Heart right ventricle (tissue), 16 donors: ENCODE results near the gene SKIDA1. TPM values are rescaled to one million over a fixed set of nuclear protein-coding genes. Genes with fewer than 3 reads are reported as not detected.

ENCODE experiments used
- ATAC-seq, 8 donors: fragments of 200-7000 bp; cut with Tn5 transposase; one replicate each; pipeline ENCODE4 v1.9.1; 2020; ENCODE audit warnings: mild to moderate bottlenecking in 8 of 8, moderate library complexity in 8 of 8, moderate number of reproducible peaks in 1 of 8
- DNase-seq, 2 donors: peaks; one replicate each; pipeline ENCODE4 v3.0.0-alpha.2; 2020
- H3K27ac ChIP-seq, 10 donors: fragments of 200-600 bp; sonication (generic) in 2 of 10; one replicate each; pipeline versions ENCODE4 v1.5.0 to v1.8.0; 2020 to 2022; ENCODE audit warnings: mild to moderate bottlenecking in 3 of 10
- H3K27me3 ChIP-seq, 7 donors: fragments of 200-600 bp; one replicate each; pipeline ENCODE4 v1.8.0; 2021 to 2022; ENCODE audit warnings: mild to moderate bottlenecking in 2 of 7
- H3K36me3 ChIP-seq, 9 donors: fragments of 200-600 bp; sonication (generic) in 1 of 9; one replicate each; pipeline versions ENCODE4 v1.5.0 to v1.8.0; 2020 to 2022; ENCODE audit warnings: mild to moderate bottlenecking in 2 of 9
- H3K4me1 ChIP-seq, 9 donors: fragments of 200-600 bp; sonication (generic) in 1 of 9; one replicate each; pipeline versions ENCODE4 v1.5.0 to v1.8.0; 2020 to 2022; ENCODE audit warnings: mild to moderate bottlenecking in 4 of 9
- H3K4me3 ChIP-seq, 10 donors: fragments of 200-600 bp; sonication (generic) in 2 of 10; one replicate each; pipeline versions ENCODE4 v1.5.0 to v1.8.0; 2020 to 2022; ENCODE audit warnings: mild to moderate bottlenecking in 7 of 10, moderate library complexity in 2 of 10
- H3K9me3 ChIP-seq, 11 donors: fragments of 200-600 bp in 10 of 11; sonication (generic) in 2 of 11; one replicate each; pipeline versions ENCODE4 v1.5.0 to v1.8.0; 2013 to 2022; ENCODE audit warnings: mild to moderate bottlenecking in 2 of 11, control low read depth in 1 of 11, moderate library complexity in 1 of 11
- CTCF ChIP-seq, 9 donors: fragments of 200-600 bp; sonication (generic) in 2 of 9; IDR thresholded peaks; one replicate each; pipeline versions ENCODE4 v1.5.0 to v1.8.0; 2021 to 2022; ENCODE audit warnings: antibody characterized with exemption in 9 of 9, mild to moderate bottlenecking in 5 of 9, moderate library complexity in 1 of 9
- WGBS, 2 donors: extraction: QIAGEN DNeasy Blood & Tissue Kit; methylation state at CpG; one replicate each; pipeline ENCODE4 v1.1.7; 2013; ENCODE audit warnings: inconsistent platforms in 1 of 2; 5-methylcytosine and 5-hydroxymethylcytosine counted together
- intact Hi-C, 10 donors: fragments of 100-400 bp; cut with DNase I; formaldehyde crosslinking; loops; one replicate each; pipeline versions ENCODE4 v1.11.1 to v1.14.2; 2022
- polyA plus RNA-seq, 2 donors: library from polyadenylated mRNA; stranded (reverse); fragments of 200-250 nt; gene quantifications; one replicate each; pipeline ENCODE4 v1.2.3, GENCODE V29; 2013
- total RNA-seq, 10 donors: library from RNA; stranded (reverse); fragmentation: NEBNext Ultra II Directional in 3 of 10; extraction: Animal tissue kit (Norgen Biotek cat#: 25700) in 3 of 10; gene quantifications; one replicate each; pipeline versions ENCODE4 v1.2.1 to v1.2.4, GENCODE V29; 2021 to 2023
- donor health status: Arrhythmogenic right ventricular cardiomyopathy.
- donor health status: ischemic (EF 13 %, LVEDD 7.1; RV severe dilation, severe dysfunction).
- donor health status: healthy with polysubstance abuse.
- donor health status: DM: no; HTN: yes; CAD: no.
- donor health status: DM: no; HTN: no; CAD: no.
- donor health status: ischemic (EF 25% LVEDD 6.9; RV normal size, moderate dysfunction).
- donor health status: ischemic (EF 25% LVEDD 5.7; RV mildly dilated, moderate dysfunction).
- donor health status: healthy.
- donor health status: DM: yes; HTN: yes; CAD: no.
- donor health status: Ischemic cardiomyopathy.
- donor health status: ischemic (EF 35%, LVEDD 5.7; RV mildly dilated, moderate dysfunction).
- donor health status: nonischemic (EF 11% LVEDD 7.7; RV severe dilation, severe dysfunction).
- donor health status: DM: yes; HTN: yes; CAD: no.
- donor health status: PGD.
- donor health status: ischemic (EF 29% LVEDD 5.4; RV normal size, mild dysfunction).
- donor health status: nonischemic (EF 23%, LVEDD 6.1; RV moderate dilation, normal function).

SKIDA1 gene
- total and polyA plus RNA-seq, 12 donors: 0.23 to 6.4 (median 2.6) TPM

- H3K36me3 ChIP-seq: no peaks in the 10 kb centered on the region
- intact Hi-C loops: no loop called here
- TF ChIP-seq CTCF (IDR thresholded peaks at IDR 0.05): no peak
- H3K4me3 ChIP-seq: no peak overlapping the region
- H3K4me1 ChIP-seq: no peaks in the 10 kb centered on the region
- H3K27me3 ChIP-seq: no peaks in the 10 kb centered on the region
- 73 to 76% methylated on average over 5 of the region's 5 CpGs for WGBS, 2 donors
- no peaks in the 10 kb centered on the region for H3K9me3 ChIP-seq
- no peak overlapping the region for H3K27ac ChIP-seq
- ATAC-seq (no peak), DNase-seq (no peak)
These were observed 50.1 kb downstream of the SKIDA1 start for GRCh38 chr10:21475393-21475792.

GRCh38 chr10:21473541-21473940, 51.9 kb downstream of the SKIDA1 start:
- TF ChIP-seq CTCF (IDR thresholded peaks at IDR 0.05): no peak
- H3K27me3 ChIP-seq: no peaks in the 10 kb centered on the region
- ATAC-seq: no peak
- no peak for DNase-seq
- no peaks in the 10 kb centered on the region for H3K36me3 ChIP-seq
- H3K4me1 ChIP-seq: no peaks in the 10 kb centered on the region
- no peak overlapping the region for H3K27ac ChIP-seq
- H3K9me3 ChIP-seq: no peaks in the 10 kb centered on the region
- WGBS, 2 donors: 80 to 85% methylated on average over 10 of the region's 10 CpGs
- H3K4me3 ChIP-seq: no peak overlapping the region
- intact Hi-C loops: no loop called here

- Histone ChIP-seq H3K36me3 (no peaks in the 10 kb centered on the region), H3K4me1 (no peaks in the 10 kb centered on the region), H3K27me3 (no peaks in the 10 kb centered on the region), H3K4me3 (no peak overlapping the region), H3K27ac (no peak overlapping the region), H3K9me3 (no peaks in the 10 kb centered on the region)
- DNase-seq (no peak), ATAC-seq (no peak)
- no peak for TF ChIP-seq CTCF (IDR thresholded peaks at IDR 0.05)
- intact Hi-C loops: no loop called here
- WGBS, 2 donors: 57 to 65% methylated on average over 4 of the region's 4 CpGs
These were observed 52.3 kb downstream of the SKIDA1 start for GRCh38 chr10:21473135-21473534.

GRCh38 chr10:21468086-21468485, 57.4 kb downstream of the SKIDA1 start:
- ATAC-seq (no peak), DNase-seq (no peak)
- H3K27me3 ChIP-seq: no peaks in the 10 kb centered on the region
- H3K27ac ChIP-seq: no peak overlapping the region
- H3K4me1 ChIP-seq: no peaks in the 10 kb centered on the region
- no peaks in the 10 kb centered on the region for H3K36me3 ChIP-seq
- no peaks in the 10 kb centered on the region for H3K9me3 ChIP-seq
- TF ChIP-seq CTCF (IDR thresholded peaks at IDR 0.05): no peak
- WGBS, 2 donors: 95 to 97% methylated on average over 3 of the region's 3 CpGs
- H3K4me3 ChIP-seq: no peak overlapping the region
- intact Hi-C loops: no loop called here

GRCh38 chr10:21467633-21468032, 57.8 kb downstream of the SKIDA1 start:
- intact Hi-C loops: no loop called here
- H3K9me3 ChIP-seq: no peaks in the 10 kb centered on the region
- DNase-seq (no peak), ATAC-seq (no peak)
- H3K4me3 ChIP-seq: no peak overlapping the region
- H3K36me3 ChIP-seq: no peaks in the 10 kb centered on the region
- 96 to 100% methylated on average over 1 of the region's 1 CpG for WGBS, 2 donors
- no peaks in the 10 kb centered on the region for H3K27me3 ChIP-seq
- H3K27ac ChIP-seq: no peak overlapping the region
- TF ChIP-seq CTCF (IDR thresholded peaks at IDR 0.05): no peak
- H3K4me1 ChIP-seq: no peaks in the 10 kb centered on the region
